ENCODE measurements around the gene GPN2. TPM values are rescaled to one million over a fixed set of nuclear protein-coding genes. Genes with fewer than 3 reads are reported as not detected.

The GPN2 gene
- total and polyA plus RNA-seq, 4 donors: 13.7 to 25.6 (median 16.5) TPM

- Histone ChIP-seq H3K27me3 (ENCODE audit: control insufficient read depth in 3 of 3, insufficient read depth in 3 of 3, low read length in 2 of 3) (no peaks in the 10 kb centered on the region), H3K9ac (ENCODE audit: insufficient read depth in 1 of 2, low read length in 2 of 2) (no peak overlapping the region), H3K4me1 (ENCODE audit: control insufficient read depth in 5 of 5, insufficient read depth in 5 of 5, low read length in 5 of 5) (peaks cover 0 to 8% (median under 1%) of the 10 kb centered on the region in 5 donors), H3K4me3 (no peak overlapping the region), H3K36me3 (ENCODE audit: control insufficient read depth in 4 of 4, insufficient read depth in 4 of 4, low read length in 4 of 4) (peaks cover 0 to 39% (median 23%) of the 10 kb centered on the region in 4 donors), H3K9me3 (ENCODE audit: control insufficient read depth in 4 of 4, insufficient read depth in 3 of 4, low read length in 3 of 4) (no peaks in the 10 kb centered on the region), H3K27ac (ENCODE audit: low read depth in 1 of 2, low read length in 1 of 2) (peak overlapping the region in 1 of 2 donors; percentile 45)
- WGBS, 2 donors: 52 to 70% methylated on average over 23 of the region's 23 CpGs
- DNase-seq: no peak
- TF ChIP-seq CTCF (IDR thresholded peaks at IDR 0.05; ENCODE audit: control extremely low read depth, extremely low read depth): peak; percentile 9
- ATAC-seq (ENCODE audit: insufficient read depth, low FRiP score): peak; percentile 60
Measured at GRCh38 chr1:26833432-26834405, 56.4 kb downstream of the GPN2 start.

GRCh38 chr1:26832249-26832960, 57.7 kb downstream of the GPN2 start:
- peak overlapping the region in 1 of 2 donors; percentile 28 for H3K27ac ChIP-seq (ENCODE audit: low read depth in 1 of 2, low read length in 1 of 2)
- 91 to 92% methylated on average over 16 of the region's 16 CpGs for WGBS, 2 donors
- ATAC-seq (ENCODE audit: insufficient read depth, low FRiP score) (no peak), DNase-seq (no peak)
- peaks cover 0 to 20% (median 12%) of the 10 kb centered on the region in 5 donors for H3K4me1 ChIP-seq (ENCODE audit: control insufficient read depth in 5 of 5, insufficient read depth in 5 of 5, low read length in 5 of 5)
- no peak overlapping the region for H3K9ac ChIP-seq (ENCODE audit: insufficient read depth in 1 of 2, low read length in 2 of 2)
- no peaks in the 10 kb centered on the region for H3K9me3 ChIP-seq (ENCODE audit: control insufficient read depth in 4 of 4, insufficient read depth in 3 of 4, low read length in 3 of 4)
- no peak overlapping the region for H3K4me3 ChIP-seq
- TF ChIP-seq CTCF (IDR thresholded peaks at IDR 0.05; ENCODE audit: control extremely low read depth, extremely low read depth): no peak
- H3K27me3 ChIP-seq (ENCODE audit: control insufficient read depth in 3 of 3, insufficient read depth in 3 of 3, low read length in 2 of 3): no peaks in the 10 kb centered on the region
- peaks cover 0 to 34% (median 23%) of the 10 kb centered on the region in 4 donors for H3K36me3 ChIP-seq (ENCODE audit: control insufficient read depth in 4 of 4, insufficient read depth in 4 of 4, low read length in 4 of 4)

- H3K27me3 ChIP-seq (ENCODE audit: control insufficient read depth in 3 of 3, insufficient read depth in 3 of 3, low read length in 2 of 3): no peaks in the 10 kb centered on the region
- peaks cover 0 to 34% (median 23%) of the 10 kb centered on the region in 4 donors for H3K36me3 ChIP-seq (ENCODE audit: control insufficient read depth in 4 of 4, insufficient read depth in 4 of 4, low read length in 4 of 4)
- WGBS, 2 donors: 47 to 49% methylated on average over 3 of the region's 3 CpGs
- H3K27ac ChIP-seq (ENCODE audit: low read depth in 1 of 2, low read length in 1 of 2): peak overlapping the region in 1 of 2 donors; percentile 28
- H3K4me3 ChIP-seq: no peak overlapping the region
- H3K9ac ChIP-seq (ENCODE audit: insufficient read depth in 1 of 2, low read length in 2 of 2): no peak overlapping the region
- H3K4me1 ChIP-seq (ENCODE audit: control insufficient read depth in 5 of 5, insufficient read depth in 5 of 5, low read length in 5 of 5): peaks cover 0 to 20% (median 12%) of the 10 kb centered on the region in 5 donors
- TF ChIP-seq CTCF (IDR thresholded peaks at IDR 0.05; ENCODE audit: control extremely low read depth, extremely low read depth): no peak
- no peak for ATAC-seq (ENCODE audit: insufficient read depth, low FRiP score)
- no peaks in the 10 kb centered on the region for H3K9me3 ChIP-seq (ENCODE audit: control insufficient read depth in 4 of 4, insufficient read depth in 3 of 4, low read length in 3 of 4)
- no peak for DNase-seq
Measured at GRCh38 chr1:26831546-26832248, 58.4 kb downstream of the GPN2 start.

Data from lung (tissue), 12 donors.